Brain microvascular endothelial cell (primary cell): ENCODE data around the gene RIPOR3.

Source experiments
- DNase-seq: peaks from one replicate; pipeline ENCODE4 v3.0.0-alpha.2; 2020
- H3K27ac ChIP-seq: fragments of 250-450 bp; sonication (Bioruptor Pico); 2 replicates; pipeline ENCODE4 v1.5.1; 2020; ENCODE audit warnings: mild to moderate bottlenecking, moderate library complexity
- H3K27me3 ChIP-seq: fragments of 250-450 bp; sonication (Bioruptor Pico); replicated peaks from 2 replicates; pipeline ENCODE4 v1.5.1; 2020; ENCODE audit warnings: mild to moderate bottlenecking
- H3K36me3 ChIP-seq: fragments of 250-450 bp; sonication (Bioruptor Pico); replicated peaks from 2 replicates; pipeline ENCODE4 v1.5.1; 2020; ENCODE audit warnings: mild to moderate bottlenecking
- H3K4me3 ChIP-seq: 2 replicates; pipeline ENCODE4 v1.5.1; 2011; ENCODE audit warnings: low read depth, mild to moderate bottlenecking, control low read depth, low read length, moderate library complexity
- CTCF ChIP-seq: IDR thresholded peaks from 2 replicates; pipeline ENCODE4 v1.5.1; 2011; ENCODE audit warnings: low read depth, mild to moderate bottlenecking, moderate library complexity, low read length, control low read depth, inconsistent platforms; ENCODE audit errors: missing control alignments
- in situ Hi-C: cut with HindIII; loops from 2 replicates; pipeline ENCODE4 v1.10.0; 2017; ENCODE audit warnings: low sequenced_read_pairs, low pct_ligation_motif_present

Gene RIPOR3

DNA sequence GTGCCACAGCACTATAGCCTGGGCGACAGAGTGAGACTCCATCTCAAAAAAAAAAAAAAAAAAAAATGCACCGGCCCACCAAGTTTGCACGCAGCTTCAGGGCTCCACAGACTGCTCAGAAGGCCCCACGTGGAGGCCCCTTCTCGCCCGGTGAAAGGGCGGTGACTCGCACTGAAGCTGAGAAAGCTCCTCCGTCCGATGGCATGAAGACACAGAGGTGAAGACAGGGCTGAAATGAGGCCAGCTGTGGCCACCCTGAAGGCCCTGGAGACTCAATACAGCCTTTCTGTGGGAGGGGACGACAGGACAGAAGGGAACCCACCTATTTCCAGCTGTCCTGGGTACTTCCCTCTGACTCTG, 97.1 kb downstream of the RIPOR3 start:
- TF ChIP-seq CTCF: no peak
- in situ Hi-C loops: no loop called here
- no peaks in the 10 kb centered on the region for H3K27me3 ChIP-seq
- H3K36me3 ChIP-seq: peaks cover 19% of the 10 kb centered on the region
- no peak overlapping the region for H3K4me3 ChIP-seq
- H3K27ac ChIP-seq: no peak overlapping the region
- DNase-seq: no peak

DNA sequence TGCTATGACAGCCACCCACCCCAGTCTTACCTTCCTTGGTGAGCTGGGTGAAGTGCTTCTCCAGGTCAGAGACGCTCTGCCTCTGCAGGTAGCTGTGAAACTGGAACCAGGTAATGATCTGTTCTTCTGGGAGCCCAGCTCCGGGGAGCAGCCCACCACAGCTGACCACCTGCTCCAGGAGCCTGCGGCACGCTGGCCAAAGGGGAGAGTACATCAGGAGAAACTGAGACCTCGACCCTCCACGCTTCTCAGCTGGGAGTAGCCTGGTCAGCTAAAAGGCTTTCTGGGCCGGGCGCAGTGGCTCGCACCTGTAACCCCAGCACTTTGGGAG, 98.4 kb downstream of the RIPOR3 start:
- Histone ChIP-seq H3K36me3 (peaks cover 20% of the 10 kb centered on the region), H3K27me3 (no peaks in the 10 kb centered on the region), H3K27ac (no peak overlapping the region), H3K4me3 (no peak overlapping the region)
- no peak for DNase-seq
- in situ Hi-C loops: no loop called here
- no peak for TF ChIP-seq CTCF

DNA sequence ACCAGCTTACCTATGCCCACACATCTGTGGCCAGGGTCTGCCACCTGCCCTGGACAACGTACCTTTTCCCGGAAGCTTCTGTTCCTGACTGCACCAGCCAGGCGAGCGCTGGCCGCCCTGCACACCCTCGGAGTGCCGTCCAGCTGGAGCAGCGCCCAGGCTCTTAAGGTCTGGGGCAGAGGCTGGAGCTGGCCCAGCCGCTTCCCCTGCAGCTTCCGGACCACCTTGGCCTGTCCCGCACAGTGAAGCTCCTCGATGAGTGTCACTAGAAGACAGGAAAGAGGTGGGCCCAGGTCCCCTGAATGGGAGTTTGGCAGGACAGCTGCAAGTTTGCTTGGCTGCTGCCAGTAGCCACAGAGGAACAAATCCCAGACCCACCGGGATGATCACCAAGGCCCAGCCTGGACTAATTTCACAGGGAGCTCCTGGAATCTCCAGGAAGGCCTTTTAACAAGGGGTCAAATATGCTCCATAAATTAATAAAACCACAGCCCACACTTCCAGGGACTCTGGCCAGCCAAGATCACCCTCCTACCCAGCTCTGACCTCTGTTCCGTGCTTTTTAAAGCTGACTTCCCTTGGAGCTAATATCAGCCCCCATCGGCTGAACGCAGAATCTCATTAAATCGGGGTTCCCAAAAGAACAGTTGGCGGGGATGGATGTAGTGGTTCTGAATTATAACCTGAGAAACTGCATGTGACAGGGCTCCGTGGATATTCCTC, 98.9 kb downstream of the RIPOR3 start:
- Histone ChIP-seq H3K4me3 (no peak overlapping the region), H3K27ac (no peak overlapping the region), H3K36me3 (peaks cover 25% of the 10 kb centered on the region), H3K27me3 (no peaks in the 10 kb centered on the region)
- DNase-seq: no peak
- TF ChIP-seq CTCF: no peak
- in situ Hi-C loops: no loop called here

GRCh38 chr20:50591233-50591852, 100.0 kb downstream of the RIPOR3 start:
- no peak for DNase-seq
- in situ Hi-C loops: no loop called here
- no peaks in the 10 kb centered on the region for H3K27me3 ChIP-seq
- no peak for TF ChIP-seq CTCF
- peaks cover 36% of the 10 kb centered on the region for H3K36me3 ChIP-seq
- H3K4me3 ChIP-seq: no peak overlapping the region
- no peak overlapping the region for H3K27ac ChIP-seq

DNA sequence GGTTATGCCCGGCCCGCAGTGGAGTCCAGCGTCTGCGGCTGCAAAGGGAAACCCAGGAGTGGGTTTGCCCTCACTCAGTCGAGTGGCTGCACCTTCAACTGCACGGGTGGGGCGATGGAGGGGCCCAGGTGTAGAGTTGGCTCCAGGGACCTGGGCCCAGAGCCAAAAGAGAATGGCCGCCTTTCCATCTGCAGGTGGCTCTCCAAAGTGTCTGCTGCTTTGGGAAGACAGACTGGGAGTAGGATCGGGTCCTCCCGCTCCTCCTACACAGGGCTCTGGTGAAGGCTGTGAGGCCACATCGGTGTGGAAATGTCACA, 101.0 kb downstream of the RIPOR3 start:
- Histone ChIP-seq H3K27ac (no peak overlapping the region), H3K27me3 (no peaks in the 10 kb centered on the region), H3K4me3 (no peak overlapping the region), H3K36me3 (peaks cover 47% of the 10 kb centered on the region)
- TF ChIP-seq CTCF: no peak
- DNase-seq: no peak
- in situ Hi-C loops: no loop called here

GRCh38 chr20:50589548-50590347, 101.6 kb downstream of the RIPOR3 start:
- Histone ChIP-seq H3K27ac (no peak overlapping the region), H3K36me3 (peaks cover 52% of the 10 kb centered on the region), H3K4me3 (no peak overlapping the region), H3K27me3 (no peaks in the 10 kb centered on the region)
- in situ Hi-C loops: no loop called here
- DNase-seq: no peak
- TF ChIP-seq CTCF: no peak
